ENCODE measurements around the gene CHD3. TPM values are rescaled to one million over a fixed set of nuclear protein-coding genes. Genes with fewer than 3 reads are reported as not detected.

Gene CHD3
- total and polyA plus RNA-seq, 2 donors (not counting 3 experiments of a cell fraction or from before 2014, with no cell fraction given) = 102 to 185 TPM

DNA sequence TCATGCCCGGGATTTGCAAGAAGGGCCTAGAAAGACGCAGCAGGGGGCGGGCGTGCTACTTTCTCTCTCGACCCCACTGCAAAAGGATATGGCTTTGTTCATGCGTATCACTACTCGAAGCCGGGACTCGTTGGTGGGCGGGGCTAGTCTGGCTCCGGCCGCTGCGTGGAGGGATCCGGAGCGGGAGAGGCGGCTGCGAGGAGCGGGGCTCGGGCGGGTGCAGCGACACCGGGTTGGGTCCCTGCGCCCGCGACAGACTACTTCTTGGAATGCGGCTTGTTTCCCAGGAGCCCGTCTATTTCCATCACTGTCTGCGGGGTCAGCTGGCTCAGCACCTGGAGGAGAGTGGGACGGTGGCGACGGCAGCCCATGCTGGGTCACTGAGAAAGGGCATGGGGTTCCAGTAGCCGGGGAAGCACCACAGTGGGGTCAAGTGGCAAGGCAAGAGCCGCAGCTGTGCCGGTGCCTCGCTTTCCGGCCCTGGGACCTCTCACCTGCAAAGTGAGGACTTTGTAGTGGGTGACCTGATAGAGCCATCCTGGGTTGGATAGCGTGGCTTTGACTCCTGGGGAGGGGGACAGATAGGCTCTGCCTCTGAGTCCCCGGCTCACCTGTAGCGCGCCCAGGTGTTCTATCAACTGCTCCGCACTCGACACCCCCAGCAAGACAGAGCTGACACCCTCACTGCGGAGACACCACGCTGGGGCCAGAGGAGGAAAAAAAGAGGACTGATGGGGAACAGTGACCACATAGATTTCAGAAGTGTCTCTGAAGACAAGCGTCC lies 34.4 kb downstream of the CHD3 start:
- Histone ChIP-seq H3K9me3 (replicated peaks; ENCODE audit: control insufficient read depth, insufficient read depth, low read length) (no peaks in the 10 kb centered on the region), H3K36me3 (ENCODE audit: control insufficient read depth in 2 of 2, extremely low read depth in 1 of 2, insufficient read depth in 2 of 2, low read length in 2 of 2) (no peaks in the 10 kb centered on the region), H3K4me3 (replicated peaks in 1 of 3; ENCODE audit: insufficient read depth in 1 of 3, low read depth in 1 of 3, low read length in 3 of 3) (peak overlapping the region in 2 of 3 experiments; percentile 25 to 34), H3K27me3 (ENCODE audit: control insufficient read depth in 2 of 2, insufficient read depth in 2 of 2, low read length in 2 of 2) (no peaks in the 10 kb centered on the region), H3K79me2 (ENCODE audit: control insufficient read depth, insufficient read depth, low read length) (no peaks in the 10 kb centered on the region), H3K4me1 (ENCODE audit: control insufficient read depth, extremely low read depth, insufficient read depth, low read length) (peaks cover 13% of the 10 kb centered on the region), H4K20me1 (replicated peaks; ENCODE audit: control insufficient read depth, extremely low read depth, insufficient read depth, low read length) (no peaks in the 10 kb centered on the region), H3K9ac (replicated peaks; ENCODE audit: extremely low read depth, insufficient read depth, low read length) (peak overlapping the region; percentile 40), H3K27ac (ENCODE audit: insufficient read depth, low read depth, low read length) (no peak overlapping the region), H3K4me2 (ENCODE audit: insufficient read depth, low read length) (peak overlapping the region; percentile 38), H2AFZ (ENCODE audit: low read depth, low read length) (peak overlapping the region; percentile 76), H3K9me1 (replicated peaks; ENCODE audit: control insufficient read depth, extremely low read depth, insufficient read depth, low read length) (no peaks in the 10 kb centered on the region)
- no TSS peak for BruUV-seq (replicated peaks)
- dilution Hi-C loops (cut with MboI; ENCODE audit: extremely low pct_ligation_motif_present, low sequenced_read_pairs) = no loop called here
- intact Hi-C loops (cut with micrococcal nuclease) = no loop called here
- DNase-seq (ENCODE audit: low read depth, low spot score) (peak; percentile 83), FAIRE-seq (peak; percentile 91)
- TF ChIP-seq, protein P1, sequence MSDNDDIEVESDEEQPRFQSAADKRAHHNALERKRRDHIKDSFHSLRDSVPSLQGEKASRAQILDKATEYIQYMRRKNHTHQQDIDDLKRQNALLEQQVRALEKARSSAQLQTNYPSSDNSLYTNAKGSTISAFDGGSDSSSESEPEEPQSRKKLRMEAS (IDR thresholded peaks at IDR 0.05; ENCODE audit: insufficient read depth, insufficient read length) = no peak
- TF ChIP-seq, protein P2, sequence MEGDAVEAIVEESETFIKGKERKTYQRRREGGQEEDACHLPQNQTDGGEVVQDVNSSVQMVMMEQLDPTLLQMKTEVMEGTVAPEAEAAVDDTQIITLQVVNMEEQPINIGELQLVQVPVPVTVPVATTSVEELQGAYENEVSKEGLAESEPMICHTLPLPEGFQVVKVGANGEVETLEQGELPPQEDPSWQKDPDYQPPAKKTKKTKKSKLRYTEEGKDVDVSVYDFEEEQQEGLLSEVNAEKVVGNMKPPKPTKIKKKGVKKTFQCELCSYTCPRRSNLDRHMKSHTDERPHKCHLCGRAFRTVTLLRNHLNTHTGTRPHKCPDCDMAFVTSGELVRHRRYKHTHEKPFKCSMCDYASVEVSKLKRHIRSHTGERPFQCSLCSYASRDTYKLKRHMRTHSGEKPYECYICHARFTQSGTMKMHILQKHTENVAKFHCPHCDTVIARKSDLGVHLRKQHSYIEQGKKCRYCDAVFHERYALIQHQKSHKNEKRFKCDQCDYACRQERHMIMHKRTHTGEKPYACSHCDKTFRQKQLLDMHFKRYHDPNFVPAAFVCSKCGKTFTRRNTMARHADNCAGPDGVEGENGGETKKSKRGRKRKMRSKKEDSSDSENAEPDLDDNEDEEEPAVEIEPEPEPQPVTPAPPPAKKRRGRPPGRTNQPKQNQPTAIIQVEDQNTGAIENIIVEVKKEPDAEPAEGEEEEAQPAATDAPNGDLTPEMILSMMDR (IDR thresholded peaks at IDR 0.05; ENCODE audit: extremely low read depth in 1 of 2, insufficient read depth in 1 of 2, low read depth in 1 of 2, low read length in 2 of 2) = peak in 1 of 2 donors; percentile 13
- no peak for TF ChIP-seq FOS (IDR thresholded peaks at IDR 0.05; ENCODE audit: borderline replicate concordance, insufficient read depth, low read length)
- peak; percentile 54 for TF ChIP-seq POLR2AphosphoS5 (IDR thresholded peaks at IDR 0.05; ENCODE audit: insufficient read depth, low read depth, low read length)
- no peak for TF ChIP-seq JUN (IDR thresholded peaks at IDR 0.05; ENCODE audit: borderline replicate concordance, insufficient read depth, insufficient read length, low read depth)
- peak; percentile 42 for TF ChIP-seq POLR2A (IDR thresholded peaks at IDR 0.05; ENCODE audit: low read depth, low read length)
- TF ChIP-seq GATA2 (IDR thresholded peaks at IDR 0.05; ENCODE audit: insufficient read depth, insufficient read length, low read depth, low read length) = no peak
- no peak for TF ChIP-seq EZH2 (IDR thresholded peaks at IDR 0.05; ENCODE audit: borderline replicate concordance, low read depth, low read length, severe bottlenecking)
- no peak for TF ChIP-seq MYC (IDR thresholded peaks at IDR 0.05; ENCODE audit: low read depth, low read length)
- POLR2A ChIA-PET = no interaction called here
- CTCF ChIA-PET = interaction anchor here (0.7 to 1.5 kb wide), 4 partner anchors 10 to 135 kb away, joined by 3 to 4 read pairs (median 4); no protein-coding TSS in a partner anchor
